DOHH2 (cell line): ENCODE results near the gene MGAT5.

Experiments
- H3F3A ChIP-seq: fragments of 200-600 bp; sonication (generic), shearing (Covaris generic); 2 replicates; pipeline ENCODE4 v1.6.0; 2016; ENCODE audit warnings: antibody characterized with exemption, mild to moderate bottlenecking; ENCODE audit not compliant: control insufficient read depth, insufficient read depth
- H3K27ac ChIP-seq: fragments of 200-600 bp; sonication (generic); 2 replicates; pipeline ENCODE4 v1.5.1; 2014; ENCODE audit warnings: low read depth, mild to moderate bottlenecking, low read length, moderate library complexity
- H3K27me3 ChIP-seq: fragments of 200-600 bp; sonication (generic); 2 replicates; pipeline ENCODE4 v1.6.1; 2014; ENCODE audit warnings: mild to moderate bottlenecking, low read length, mixed read lengths; ENCODE audit not compliant: control insufficient read depth
- H3K36me3 ChIP-seq: fragments of 200-600 bp; sonication (generic); 2 replicates; pipeline ENCODE4 v1.6.1; 2014; ENCODE audit warnings: mild to moderate bottlenecking, low read length, moderate library complexity, mixed read lengths; ENCODE audit not compliant: control insufficient read depth
- H3K4me1 ChIP-seq: fragments of 200-600 bp; sonication (generic); 2 replicates; pipeline ENCODE4 v1.6.1; 2014; ENCODE audit warnings: mild to moderate bottlenecking, low read length, mixed read lengths; ENCODE audit not compliant: control insufficient read depth
- H3K4me2 ChIP-seq: fragments of 200-600 bp; sonication (generic); 2 replicates; pipeline ENCODE4 v1.6.0; 2014; ENCODE audit warnings: mild to moderate bottlenecking, low read length, moderate library complexity
- H3K4me3 ChIP-seq: fragments of 200-600 bp; sonication (generic); 2 replicates; pipeline ENCODE4 v1.5.1; 2014; ENCODE audit warnings: mild to moderate bottlenecking, low read length, mixed read lengths
- H3K79me2 ChIP-seq: fragments of 200-600 bp; sonication (generic); 2 replicates; pipeline ENCODE4 v1.6.1; 2014; ENCODE audit warnings: mild to moderate bottlenecking, low read length, mixed read lengths; ENCODE audit not compliant: control insufficient read depth
- H3K9me2 ChIP-seq: fragments of 200-600 bp; sonication (generic); replicated peaks from 2 replicates; pipeline ENCODE4 v1.6.1; 2014; ENCODE audit warnings: mild to moderate bottlenecking, low read length, mixed read lengths; ENCODE audit not compliant: control insufficient read depth
- H3K9me3 ChIP-seq: fragments of 200-600 bp; sonication (generic); 2 replicates; pipeline ENCODE4 v1.6.1; 2014; ENCODE audit warnings: antibody characterized with exemption, low read length, mixed read lengths; ENCODE audit not compliant: control insufficient read depth, insufficient read depth
- H4K20me1 ChIP-seq: fragments of 200-600 bp; sonication (generic); 2 replicates; pipeline ENCODE4 v1.6.0; 2014; ENCODE audit warnings: low read depth, mild to moderate bottlenecking, antibody characterized with exemption, low read length, moderate library complexity; ENCODE audit not compliant: control insufficient read depth, insufficient read depth
- EZH2phosphoT487 ChIP-seq: fragments of 200-600 bp; sonication (generic); IDR thresholded peaks from 2 replicates; pipeline ENCODE4 v1.6.1; 2017; ENCODE audit warnings: borderline replicate concordance, mild to moderate bottlenecking, antibody characterized with exemption, low read length, moderate library complexity, mixed read lengths
- TF ChIP-seq, protein P1 (sequence below): fragments of 200-600 bp; sonication (generic); IDR thresholded peaks from one replicate; pipeline ENCODE4 v1.5.1; 2014; ENCODE audit warnings: antibody characterized with exemption, mild to moderate bottlenecking, low read depth, low read length; ENCODE audit not compliant: poor library complexity, severe bottlenecking

MGAT5 gene

DNA sequence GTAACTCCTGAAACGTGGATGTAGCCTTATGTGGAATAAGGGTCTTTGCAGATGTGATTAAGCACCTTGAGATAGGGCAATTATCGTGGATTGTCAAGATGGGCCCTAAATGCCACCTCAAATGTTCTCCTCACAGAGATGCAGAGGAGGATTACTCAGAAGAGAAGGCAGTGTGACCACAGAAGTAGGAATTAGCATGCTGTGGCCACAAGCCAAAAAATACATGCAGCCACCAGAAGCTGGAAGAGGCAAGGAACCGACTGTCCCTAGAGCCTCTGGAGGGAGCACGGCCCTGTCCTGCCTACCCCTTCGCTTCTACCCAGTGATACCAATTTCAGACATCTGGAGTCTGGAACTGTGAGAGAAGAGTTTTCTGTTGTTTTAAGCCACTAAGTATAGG lies 47.3 kb upstream of the MGAT5 start:
- no peak overlapping the region for H3K27ac ChIP-seq
- H4K20me1 ChIP-seq: peaks cover 11% of the 10 kb centered on the region; the same call in 1 of the 2 replicates
- H3K36me3 ChIP-seq: no peaks in the 10 kb centered on the region
- no peak overlapping the region for H3K4me3 ChIP-seq
- no peaks in the 10 kb centered on the region for H3K9me2 ChIP-seq
- H3F3A ChIP-seq: no peaks in the 10 kb centered on the region; the same call in 1 of the 2 replicates
- H3K4me1 ChIP-seq: peaks cover 32% of the 10 kb centered on the region
- no peaks in the 10 kb centered on the region for H3K9me3 ChIP-seq
- peaks cover 58% of the 10 kb centered on the region for H3K79me2 ChIP-seq
- no peak for TF ChIP-seq EZH2phosphoT487
- no peak overlapping the region for H3K4me2 ChIP-seq
- no peaks in the 10 kb centered on the region for H3K27me3 ChIP-seq

DNA sequence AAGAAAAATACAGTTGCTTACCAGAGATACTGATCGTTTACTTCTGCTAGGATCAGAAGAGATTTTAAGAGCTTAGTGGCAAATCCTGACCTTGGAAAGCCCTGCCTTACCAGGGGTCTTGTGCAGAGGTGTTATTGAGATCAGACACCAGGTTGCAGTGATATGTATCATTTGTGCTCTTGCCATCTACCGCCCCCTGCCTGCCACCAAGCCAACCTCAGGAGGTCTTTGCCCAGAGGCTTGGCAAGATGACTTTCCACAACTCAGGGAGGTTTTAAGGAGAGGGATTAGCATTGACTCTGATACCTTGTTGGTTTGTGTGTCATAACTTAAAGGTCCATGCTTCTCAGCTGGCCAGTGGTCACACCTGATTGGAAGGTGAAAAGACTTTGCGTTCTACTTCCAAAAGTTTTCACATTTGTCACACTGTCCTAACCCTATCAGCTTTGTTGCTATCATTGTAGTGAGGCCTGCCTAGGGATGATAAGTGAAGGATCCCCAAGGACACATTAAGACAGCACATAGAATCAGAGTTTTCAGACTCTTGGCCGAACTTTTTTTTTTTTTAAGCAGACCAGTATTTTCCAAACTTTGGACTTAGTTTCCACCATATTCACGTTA lies 46.2 kb upstream of the MGAT5 start:
- Histone ChIP-seq H3K4me3 (no peak overlapping the region), H3K79me2 (peaks cover 52% of the 10 kb centered on the region), H3K27ac (no peak overlapping the region), H3K9me3 (no peaks in the 10 kb centered on the region), H3K36me3 (no peaks in the 10 kb centered on the region), H3F3A (no peaks in the 10 kb centered on the region; the same call in 1 of the 2 replicates), H3K4me2 (no peak overlapping the region), H4K20me1 (peaks cover 11% of the 10 kb centered on the region; the same call in 1 of the 2 replicates), H3K27me3 (no peaks in the 10 kb centered on the region), H3K9me2 (no peaks in the 10 kb centered on the region), H3K4me1 (peaks cover 36% of the 10 kb centered on the region)
- no peak for TF ChIP-seq EZH2phosphoT487
- TF ChIP-seq, protein P1, sequence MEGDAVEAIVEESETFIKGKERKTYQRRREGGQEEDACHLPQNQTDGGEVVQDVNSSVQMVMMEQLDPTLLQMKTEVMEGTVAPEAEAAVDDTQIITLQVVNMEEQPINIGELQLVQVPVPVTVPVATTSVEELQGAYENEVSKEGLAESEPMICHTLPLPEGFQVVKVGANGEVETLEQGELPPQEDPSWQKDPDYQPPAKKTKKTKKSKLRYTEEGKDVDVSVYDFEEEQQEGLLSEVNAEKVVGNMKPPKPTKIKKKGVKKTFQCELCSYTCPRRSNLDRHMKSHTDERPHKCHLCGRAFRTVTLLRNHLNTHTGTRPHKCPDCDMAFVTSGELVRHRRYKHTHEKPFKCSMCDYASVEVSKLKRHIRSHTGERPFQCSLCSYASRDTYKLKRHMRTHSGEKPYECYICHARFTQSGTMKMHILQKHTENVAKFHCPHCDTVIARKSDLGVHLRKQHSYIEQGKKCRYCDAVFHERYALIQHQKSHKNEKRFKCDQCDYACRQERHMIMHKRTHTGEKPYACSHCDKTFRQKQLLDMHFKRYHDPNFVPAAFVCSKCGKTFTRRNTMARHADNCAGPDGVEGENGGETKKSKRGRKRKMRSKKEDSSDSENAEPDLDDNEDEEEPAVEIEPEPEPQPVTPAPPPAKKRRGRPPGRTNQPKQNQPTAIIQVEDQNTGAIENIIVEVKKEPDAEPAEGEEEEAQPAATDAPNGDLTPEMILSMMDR: peak; percentile 78

DNA sequence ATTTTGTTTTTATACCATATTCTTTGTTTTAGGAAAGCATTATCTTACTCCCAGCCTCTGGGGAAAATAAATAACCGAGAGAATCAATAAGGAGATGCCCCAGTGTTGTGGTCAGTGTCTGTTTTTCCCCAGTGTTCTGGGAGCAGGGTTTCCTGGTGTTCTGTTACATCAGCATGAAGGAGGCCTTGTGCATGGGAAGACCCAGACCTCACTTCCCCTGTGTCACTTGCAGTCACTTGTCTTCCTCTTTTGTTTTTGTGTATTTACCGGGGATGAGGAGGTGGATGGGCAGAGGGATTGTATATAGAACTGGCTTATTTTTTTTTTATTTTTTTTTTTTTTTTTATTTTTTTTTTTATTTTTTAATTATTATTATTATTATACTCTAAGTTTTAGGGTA lies 45.0 kb upstream of the MGAT5 start:
- TF ChIP-seq EZH2phosphoT487: no peak
- TF ChIP-seq, protein P1: no peak
- H3K27ac ChIP-seq: no peak overlapping the region
- H3K9me2 ChIP-seq: no peaks in the 10 kb centered on the region
- H3K36me3 ChIP-seq: no peaks in the 10 kb centered on the region
- H3K4me3 ChIP-seq: no peak overlapping the region
- H3F3A ChIP-seq: no peaks in the 10 kb centered on the region; the same call in 1 of the 2 replicates
- H3K4me2 ChIP-seq: peak overlapping the region; percentile 36
- H3K27me3 ChIP-seq: no peaks in the 10 kb centered on the region
- peaks cover 44% of the 10 kb centered on the region for H3K4me1 ChIP-seq
- no peaks in the 10 kb centered on the region for H3K9me3 ChIP-seq
- H4K20me1 ChIP-seq: peaks cover 11% of the 10 kb centered on the region; the same call in 1 of the 2 replicates
- H3K79me2 ChIP-seq: peaks cover 52% of the 10 kb centered on the region

DNA sequence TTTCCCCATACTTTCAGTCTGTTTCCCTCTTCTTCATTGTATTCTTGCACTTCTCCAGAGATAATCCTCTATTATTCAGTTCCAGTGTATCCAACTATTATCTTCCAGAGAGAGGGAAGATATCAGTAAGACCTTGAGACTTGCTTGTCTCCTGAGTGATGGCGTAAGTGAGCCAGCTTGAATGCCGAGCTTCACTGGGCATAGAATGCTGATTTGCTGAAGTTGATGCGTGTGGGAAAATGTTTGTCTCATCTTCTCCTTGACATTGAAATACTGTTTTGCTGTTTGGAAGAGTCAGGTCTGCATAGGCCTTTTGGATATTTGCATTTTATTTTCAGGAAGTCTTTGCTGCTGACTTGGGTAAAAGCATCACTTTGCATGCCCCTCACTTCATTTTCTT lies 41.1 kb upstream of the MGAT5 start:
- Histone ChIP-seq H3K9me2 (no peaks in the 10 kb centered on the region), H3K36me3 (peaks cover 9% of the 10 kb centered on the region; the same call in 1 of the 2 replicates), H3K79me2 (peaks cover 62% of the 10 kb centered on the region), H3K9me3 (no peaks in the 10 kb centered on the region), H3K4me1 (peaks cover 44% of the 10 kb centered on the region), H3K27me3 (no peaks in the 10 kb centered on the region), H3F3A (peaks cover under 1% of the 10 kb centered on the region), H3K27ac (no peak overlapping the region), H3K4me2 (peak overlapping the region; percentile 42), H3K4me3 (peak overlapping the region; percentile 18; the same call in 1 of the 2 replicates), H4K20me1 (peaks cover 6% of the 10 kb centered on the region; the same call in 1 of the 2 replicates)
- TF ChIP-seq EZH2phosphoT487: no peak
- TF ChIP-seq, protein P1: no peak
